Panc1 (cell line): ENCODE measurements around the gene FLYWCH1. TPM values are rescaled to one million over a fixed set of nuclear protein-coding genes. Genes with fewer than 3 reads are reported as not detected.
A peak's percentile ranks its signal among the peaks of the same experiment; 100 is the strongest.

ENCODE experiments used
- ATAC-seq: fragments of 200-7000 bp; cut with Tn5 transposase; 2 replicates; pipeline ENCODE4 v1.9.1; 2020; ENCODE audit warnings: mild to moderate bottlenecking, moderate library complexity
- BruUV-seq: library from RNA; stranded (reverse); fragments of 400-500 nt; replicated peaks from 2 replicates; lab custom pipeline; 2021; lab: Mats Ljungman, UMichigan
- CTCF ChIA-PET: fragments of 300-600 bp; sonication (Branson Sonifier 250); formaldehyde crosslinking; loops from one replicate; lab custom pipeline; 2022; ENCODE audit warnings: antibody characterized with exemption; lab: Charles Lee
- POLR2A ChIA-PET: fragments of 300-600 bp; sonication (Branson Sonifier 250); formaldehyde crosslinking; loops from one replicate; lab custom pipeline; 2022; ENCODE audit warnings: antibody characterized with exemption; lab: Charles Lee
- DNase-seq: peaks from one replicate; pipeline ENCODE4 v3.0.0-alpha.2; 2010; ENCODE audit warnings: low read depth, low spot score
- H3K27ac ChIP-seq: 2 replicates; pipeline ENCODE4 v1.5.1; 2011; ENCODE audit warnings: mild to moderate bottlenecking, low read length, inconsistent platforms
- H3K27me3 ChIP-seq: fragments of 200-500 bp; sonication (Bioruptor generic); 2 replicates; pipeline ENCODE4 v1.6.0; 2014; ENCODE audit warnings: low read length, inconsistent platforms; ENCODE audit not compliant: control insufficient read depth, insufficient read depth
- H3K36me3 ChIP-seq: fragments of 200-500 bp; sonication (Bioruptor generic); 2 replicates; pipeline ENCODE4 v1.5.1; 2014; ENCODE audit warnings: inconsistent platforms, mild to moderate bottlenecking, low read length, moderate library complexity; ENCODE audit not compliant: control insufficient read depth, insufficient read depth
- H3K4me1 ChIP-seq: 2 replicates; pipeline ENCODE4 v1.5.1; 2011; ENCODE audit warnings: inconsistent platforms, mild to moderate bottlenecking, low read length, moderate library complexity; ENCODE audit not compliant: control insufficient read depth, insufficient read depth
- H3K4me3 ChIP-seq, 2 experiments: 2 replicates each; pipeline ENCODE4 v1.5.1; 2011 to 2012; ENCODE audit warnings: low read depth in 2 of 2, low read length in 2 of 2, mild to moderate bottlenecking in 2 of 2, inconsistent platforms in 1 of 2, moderate library complexity in 1 of 2
- H3K9me3 ChIP-seq: fragments of 200-500 bp; sonication (Bioruptor generic); 2 replicates; pipeline ENCODE4 v1.5.1; 2014; ENCODE audit warnings: low read depth, mild to moderate bottlenecking, inconsistent platforms, low read length, moderate library complexity; ENCODE audit not compliant: control insufficient read depth, insufficient read depth
- POLR2AphosphoS5 ChIP-seq: IDR thresholded peaks from 2 replicates; pipeline ENCODE4 v1.6.1; 2012; ENCODE audit warnings: mild to moderate bottlenecking, low read depth, low read length, moderate library complexity
- SIN3A ChIP-seq: IDR thresholded peaks from 2 replicates; pipeline ENCODE4 v1.6.1; 2012; ENCODE audit warnings: low read depth, mild to moderate bottlenecking, low read length, moderate library complexity, borderline replicate concordance; ENCODE audit not compliant: insufficient read depth
- TCF7L2 ChIP-seq: IDR thresholded peaks from 2 replicates; pipeline ENCODE4 v1.6.1; 2011; ENCODE audit warnings: mild to moderate bottlenecking, low read depth, low read length, inconsistent platforms
- in situ Hi-C: cut with HindIII; loops from 2 replicates; pipeline ENCODE4 v1.10.0; 2016; ENCODE audit warnings: low sequenced_read_pairs, low pct_unique_long_range_greater_than_20kb
- intact Hi-C: fragments of 100-400 bp; cut with micrococcal nuclease; formaldehyde crosslinking; loops from one replicate; pipeline ENCODE4 v1.10.0; 2022; ENCODE audit not compliant: unreplicated experiment
- total RNA-seq: library from RNA; stranded (reverse); gene quantifications from one replicate; pipeline ENCODE4 v1.2.1, GENCODE V29; 2021; ENCODE audit not compliant: unreplicated experiment
- TF ChIP-seq, protein P1 (sequence below): fragments of 450-650 bp; IDR thresholded peaks from 2 replicates; pipeline ENCODE4 v1.5.1; 2017; ENCODE audit warnings: mild to moderate bottlenecking
- TF ChIP-seq, protein P2 (sequence below), 2 experiments: IDR thresholded peaks; 2 replicates each; pipeline ENCODE4 v1.6.1; 2011 to 2012; ENCODE audit warnings: low read depth in 2 of 2, control low read depth in 1 of 2, low read length in 1 of 2, mild to moderate bottlenecking in 1 of 2, moderate library complexity in 1 of 2; ENCODE audit not compliant: insufficient read depth in 1 of 2

Gene FLYWCH1
- total RNA-seq, 1 experiment from 2014 or later, result 67.9 TPM

DNA sequence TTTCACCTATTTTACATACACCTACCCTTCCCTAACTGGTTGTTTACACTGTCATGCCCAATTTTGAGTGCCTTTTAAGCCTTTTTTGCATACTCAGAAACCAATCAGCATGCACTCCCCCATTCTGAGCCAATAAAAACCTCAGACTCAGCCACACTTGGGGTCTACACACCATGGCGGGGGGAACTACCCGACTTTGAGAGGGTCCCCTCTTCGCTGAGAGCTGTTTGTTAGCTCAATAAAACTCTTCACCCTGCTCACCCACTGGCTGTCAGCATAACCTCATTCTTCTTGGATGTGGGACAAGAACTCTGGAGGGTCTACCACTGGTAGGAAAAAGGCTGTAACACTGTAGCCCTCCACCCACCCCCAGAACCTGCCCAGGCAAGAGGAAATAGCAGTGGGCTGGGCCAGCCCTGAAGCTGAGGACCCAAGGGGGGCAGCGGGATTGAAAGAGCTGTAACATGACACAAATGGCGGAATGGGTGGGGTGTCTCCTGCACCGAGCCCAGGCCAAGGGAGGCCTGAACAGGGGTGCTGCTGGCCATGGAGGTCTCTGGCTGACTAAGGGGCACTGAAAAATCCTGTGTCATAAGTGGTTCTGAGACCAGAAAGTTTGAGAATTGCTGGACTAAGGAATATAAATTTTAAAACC lies 31.8 kb upstream of the FLYWCH1 start:
- CTCF ChIA-PET, result no interaction called here
- intact Hi-C loops, result no loop called here

DNA sequence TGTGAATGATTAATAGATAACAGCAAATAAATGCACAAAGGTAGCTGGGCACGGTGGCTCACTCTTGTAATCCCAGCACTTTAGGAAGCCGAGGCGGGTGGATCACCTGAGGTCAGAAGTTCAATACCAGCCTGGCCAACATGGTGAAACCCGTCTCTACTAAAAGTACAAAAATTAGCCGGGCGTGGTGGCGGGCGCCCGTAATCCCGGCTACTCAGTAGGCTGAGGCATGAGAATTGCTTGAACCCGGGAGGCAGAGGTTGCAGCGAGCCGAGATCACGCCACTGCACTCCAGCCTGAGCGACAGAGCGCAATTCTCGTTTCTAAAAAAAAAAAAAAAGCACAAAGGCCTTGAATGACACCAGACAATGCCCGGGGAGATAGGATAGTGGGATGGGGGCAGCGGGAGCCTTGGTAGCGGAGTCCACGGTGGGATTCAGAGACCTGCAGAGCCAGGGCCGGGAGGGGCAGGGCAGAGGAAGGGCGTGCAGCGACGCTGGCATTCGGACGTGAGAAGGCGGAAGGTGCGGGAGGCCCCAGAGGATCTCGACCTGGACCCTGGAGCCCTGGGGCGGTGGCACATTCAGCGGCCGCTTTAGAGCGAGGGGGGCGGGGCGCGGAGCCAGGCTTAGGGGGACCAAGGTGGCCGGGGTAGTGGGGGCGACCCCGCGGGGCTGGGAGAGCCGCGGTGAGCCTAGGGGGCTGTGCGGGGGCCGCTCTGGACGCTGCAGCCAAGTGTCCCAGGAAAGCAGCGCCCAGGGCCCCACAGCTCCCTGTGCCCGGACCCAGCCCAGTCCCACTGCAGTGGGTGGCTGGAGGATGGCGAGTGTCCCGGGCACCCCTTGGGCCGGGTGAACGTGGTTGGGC lies 29.7 kb upstream of the FLYWCH1 start:
- ATAC-seq (peak; percentile 54), DNase-seq (no peak)
- ChIA-PET CTCF (no interaction called here), POLR2A (no interaction called here)
- in situ Hi-C loops (no loop called here), intact Hi-C loops (no loop called here)
- TF ChIP-seq, protein P1, sequence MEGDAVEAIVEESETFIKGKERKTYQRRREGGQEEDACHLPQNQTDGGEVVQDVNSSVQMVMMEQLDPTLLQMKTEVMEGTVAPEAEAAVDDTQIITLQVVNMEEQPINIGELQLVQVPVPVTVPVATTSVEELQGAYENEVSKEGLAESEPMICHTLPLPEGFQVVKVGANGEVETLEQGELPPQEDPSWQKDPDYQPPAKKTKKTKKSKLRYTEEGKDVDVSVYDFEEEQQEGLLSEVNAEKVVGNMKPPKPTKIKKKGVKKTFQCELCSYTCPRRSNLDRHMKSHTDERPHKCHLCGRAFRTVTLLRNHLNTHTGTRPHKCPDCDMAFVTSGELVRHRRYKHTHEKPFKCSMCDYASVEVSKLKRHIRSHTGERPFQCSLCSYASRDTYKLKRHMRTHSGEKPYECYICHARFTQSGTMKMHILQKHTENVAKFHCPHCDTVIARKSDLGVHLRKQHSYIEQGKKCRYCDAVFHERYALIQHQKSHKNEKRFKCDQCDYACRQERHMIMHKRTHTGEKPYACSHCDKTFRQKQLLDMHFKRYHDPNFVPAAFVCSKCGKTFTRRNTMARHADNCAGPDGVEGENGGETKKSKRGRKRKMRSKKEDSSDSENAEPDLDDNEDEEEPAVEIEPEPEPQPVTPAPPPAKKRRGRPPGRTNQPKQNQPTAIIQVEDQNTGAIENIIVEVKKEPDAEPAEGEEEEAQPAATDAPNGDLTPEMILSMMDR, result no peak
- TF ChIP-seq TCF7L2 (no peak), SIN3A (no peak), POLR2AphosphoS5 (no peak)
- TF ChIP-seq, protein P2, sequence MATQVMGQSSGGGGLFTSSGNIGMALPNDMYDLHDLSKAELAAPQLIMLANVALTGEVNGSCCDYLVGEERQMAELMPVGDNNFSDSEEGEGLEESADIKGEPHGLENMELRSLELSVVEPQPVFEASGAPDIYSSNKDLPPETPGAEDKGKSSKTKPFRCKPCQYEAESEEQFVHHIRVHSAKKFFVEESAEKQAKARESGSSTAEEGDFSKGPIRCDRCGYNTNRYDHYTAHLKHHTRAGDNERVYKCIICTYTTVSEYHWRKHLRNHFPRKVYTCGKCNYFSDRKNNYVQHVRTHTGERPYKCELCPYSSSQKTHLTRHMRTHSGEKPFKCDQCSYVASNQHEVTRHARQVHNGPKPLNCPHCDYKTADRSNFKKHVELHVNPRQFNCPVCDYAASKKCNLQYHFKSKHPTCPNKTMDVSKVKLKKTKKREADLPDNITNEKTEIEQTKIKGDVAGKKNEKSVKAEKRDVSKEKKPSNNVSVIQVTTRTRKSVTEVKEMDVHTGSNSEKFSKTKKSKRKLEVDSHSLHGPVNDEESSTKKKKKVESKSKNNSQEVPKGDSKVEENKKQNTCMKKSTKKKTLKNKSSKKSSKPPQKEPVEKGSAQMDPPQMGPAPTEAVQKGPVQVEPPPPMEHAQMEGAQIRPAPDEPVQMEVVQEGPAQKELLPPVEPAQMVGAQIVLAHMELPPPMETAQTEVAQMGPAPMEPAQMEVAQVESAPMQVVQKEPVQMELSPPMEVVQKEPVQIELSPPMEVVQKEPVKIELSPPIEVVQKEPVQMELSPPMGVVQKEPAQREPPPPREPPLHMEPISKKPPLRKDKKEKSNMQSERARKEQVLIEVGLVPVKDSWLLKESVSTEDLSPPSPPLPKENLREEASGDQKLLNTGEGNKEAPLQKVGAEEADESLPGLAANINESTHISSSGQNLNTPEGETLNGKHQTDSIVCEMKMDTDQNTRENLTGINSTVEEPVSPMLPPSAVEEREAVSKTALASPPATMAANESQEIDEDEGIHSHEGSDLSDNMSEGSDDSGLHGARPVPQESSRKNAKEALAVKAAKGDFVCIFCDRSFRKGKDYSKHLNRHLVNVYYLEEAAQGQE (IDR thresholded peaks at IDR 0.05; ENCODE audit: insufficient read depth in 1 of 2, low read depth in 2 of 2, low read length in 1 of 2), result no peak
- peaks cover 3% of the 10 kb centered on the region; the same call in 1 of the 2 replicates for H3K4me1 ChIP-seq
- no TSS peak for BruUV-seq
- no peaks in the 10 kb centered on the region for H3K27me3 ChIP-seq
- H3K9me3 ChIP-seq, result peaks cover 6% of the 10 kb centered on the region; the same call in 1 of the 2 replicates
- H3K4me3 ChIP-seq, result peak overlapping the region; percentile 76 to 81
- peak overlapping the region; percentile 84 for H3K27ac ChIP-seq
- H3K36me3 ChIP-seq, result no peaks in the 10 kb centered on the region; the same call in 1 of the 2 replicates

More for the DNA sequence above, 31.8 kb upstream of the FLYWCH1 start:
- ATAC-seq (no peak), DNase-seq (no peak)
- BruUV-seq, result no TSS peak
- Histone ChIP-seq H3K4me3 (no peak overlapping the region), H3K27ac (no peak overlapping the region), H3K9me3 (peaks cover 6% of the 10 kb centered on the region; the same call in 1 of the 2 replicates), H3K4me1 (peaks cover 3% of the 10 kb centered on the region; the same call in 1 of the 2 replicates), H3K36me3 (no peaks in the 10 kb centered on the region; the same call in 1 of the 2 replicates), H3K27me3 (no peaks in the 10 kb centered on the region)
- in situ Hi-C loops, result no loop called here
- POLR2A ChIA-PET, result no interaction called here
- TF ChIP-seq, protein P1, result no peak
- no peak for TF ChIP-seq TCF7L2
- no peak for TF ChIP-seq POLR2AphosphoS5
